ENCODE measurements around the gene VWA8. TPM values are rescaled to one million over a fixed set of nuclear protein-coding genes. Genes with fewer than 3 reads are reported as not detected.

Gene VWA8
- total RNA-seq, 1 experiment from 2014 or later: 20.1 TPM

GRCh38 chr13:41565846-41566245 lies 395.1 kb downstream of the VWA8 start:
- no peak for DNase-seq (ENCODE audit: extremely low read depth, low read depth)

GRCh38 chr13:41565216-41565615 lies 395.7 kb downstream of the VWA8 start:
- DNase-seq (ENCODE audit: extremely low read depth, low read depth): no peak

GRCh38 chr13:41563984-41564365 lies 396.9 kb downstream of the VWA8 start:
- DNase-seq (ENCODE audit: extremely low read depth, low read depth): no peak

GRCh38 chr13:41563341-41563983 lies 397.4 kb downstream of the VWA8 start:
- DNase-seq (ENCODE audit: extremely low read depth, low read depth): no peak

- DNase-seq (ENCODE audit: extremely low read depth, low read depth): no peak
Measured at GRCh38 chr13:41562541-41563178, 398.2 kb downstream of the VWA8 start.

- DNase-seq (ENCODE audit: extremely low read depth, low read depth): no peak
Measured at GRCh38 chr13:41562083-41562482, 398.8 kb downstream of the VWA8 start.

GRCh38 chr13:41561170-41561569 lies 399.7 kb downstream of the VWA8 start:
- no peak for DNase-seq (ENCODE audit: extremely low read depth, low read depth)

- no peak for DNase-seq (ENCODE audit: extremely low read depth, low read depth)
Measured at GRCh38 chr13:41558781-41559560, 401.9 kb downstream of the VWA8 start.

- no peak for DNase-seq (ENCODE audit: extremely low read depth, low read depth)
Measured at GRCh38 chr13:41557719-41558118, 403.2 kb downstream of the VWA8 start.

GRCh38 chr13:41554626-41555386 lies 406.1 kb downstream of the VWA8 start:
- DNase-seq (ENCODE audit: extremely low read depth, low read depth): no peak

GRCh38 chr13:41554180-41554579 lies 406.7 kb downstream of the VWA8 start:
- no peak for DNase-seq (ENCODE audit: extremely low read depth, low read depth)

GRCh38 chr13:41552031-41552430 lies 408.9 kb downstream of the VWA8 start:
- DNase-seq (ENCODE audit: extremely low read depth, low read depth): no peak

GRCh38 chr13:41550276-41550675 lies 410.6 kb downstream of the VWA8 start:
- DNase-seq (ENCODE audit: extremely low read depth, low read depth): no peak

- DNase-seq (ENCODE audit: extremely low read depth, low read depth): no peak
Measured at GRCh38 chr13:41549491-41549890, 411.4 kb downstream of the VWA8 start.

GRCh38 chr13:41548910-41549309 lies 412.0 kb downstream of the VWA8 start:
- DNase-seq (ENCODE audit: extremely low read depth, low read depth): no peak

- no peak for DNase-seq (ENCODE audit: extremely low read depth, low read depth)
Measured at GRCh38 chr13:41548031-41548430, 412.9 kb downstream of the VWA8 start.

- DNase-seq (ENCODE audit: extremely low read depth, low read depth): no peak
Measured at GRCh38 chr13:41547251-41548000, 413.5 kb downstream of the VWA8 start.

GRCh38 chr13:41546372-41547190 lies 414.3 kb downstream of the VWA8 start:
- no peak for DNase-seq (ENCODE audit: extremely low read depth, low read depth)

GRCh38 chr13:41545432-41545707 lies 415.5 kb downstream of the VWA8 start:
- DNase-seq (ENCODE audit: extremely low read depth, low read depth): no peak
